Mesendoderm (in vitro differentiated cells): Measurements from ENCODE around the gene OR2L2. TPM values are rescaled to one million over a fixed set of nuclear protein-coding genes. Genes with fewer than 3 reads are reported as not detected.

Experiments used
- DNase-seq: peaks from one replicate; pipeline ENCODE4 v3.0.0; 2013
- H2AK5ac ChIP-seq: 2 replicates; pipeline ENCODE4 v1.6.1; 2013; ENCODE audit warnings: low read length, inconsistent platforms
- H2BK120ac ChIP-seq: 2 replicates; pipeline ENCODE4 v1.6.1; 2013; ENCODE audit warnings: low read depth, mild to moderate bottlenecking, low read length, moderate library complexity, mixed read lengths
- H2BK15ac ChIP-seq: replicated peaks from 2 replicates; pipeline ENCODE4 v1.6.1; 2013; ENCODE audit warnings: low read depth, mild to moderate bottlenecking, moderate library complexity
- H2BK5ac ChIP-seq: 2 replicates; pipeline ENCODE4 v1.6.1; 2013; ENCODE audit warnings: low read length, inconsistent platforms
- H3K18ac ChIP-seq: 2 replicates; pipeline ENCODE4 v1.6.1; 2013; ENCODE audit warnings: mild to moderate bottlenecking, low read length, mixed read lengths
- H3K23ac ChIP-seq: one replicate; pipeline ENCODE4 v1.6.1; 2013; ENCODE audit warnings: low read length
- H3K27ac ChIP-seq: 2 replicates; pipeline ENCODE4 v1.5.1; 2013; ENCODE audit warnings: low read depth, mild to moderate bottlenecking, inconsistent platforms, low read length, moderate library complexity
- H3K27me3 ChIP-seq: 2 replicates; pipeline ENCODE4 v1.6.1; 2013; ENCODE audit warnings: low read length, control low read depth, mild to moderate bottlenecking, inconsistent platforms; ENCODE audit not compliant: insufficient read depth, poor library complexity
- H3K36me3 ChIP-seq: 2 replicates; pipeline ENCODE4 v1.6.1; 2013; ENCODE audit warnings: low read length, inconsistent platforms; ENCODE audit not compliant: control insufficient read depth, insufficient read depth
- H3K4ac ChIP-seq: one replicate; pipeline ENCODE4 v1.6.1; 2013; ENCODE audit warnings: low read depth, mild to moderate bottlenecking, low read length, moderate library complexity
- H3K4me1 ChIP-seq: 2 replicates; pipeline ENCODE4 v1.6.1; 2013; ENCODE audit warnings: low read depth, low read length, inconsistent platforms; ENCODE audit not compliant: control insufficient read depth
- H3K4me2 ChIP-seq: 2 replicates; pipeline ENCODE4 v1.6.1; 2013; ENCODE audit warnings: low read length
- H3K4me3 ChIP-seq: 2 replicates; pipeline ENCODE4 v1.5.1; 2013; ENCODE audit warnings: mild to moderate bottlenecking, low read length
- H3K56ac ChIP-seq: one replicate; pipeline ENCODE4 v1.6.1; 2013; ENCODE audit warnings: low read length
- H3K79me1 ChIP-seq: 2 replicates; pipeline ENCODE4 v1.6.1; 2013; ENCODE audit warnings: low read length, inconsistent platforms
- H3K79me2 ChIP-seq: 2 replicates; pipeline ENCODE4 v1.6.1; 2013; ENCODE audit warnings: mild to moderate bottlenecking, low read length; ENCODE audit not compliant: control insufficient read depth, insufficient read depth
- H3K9ac ChIP-seq: 2 replicates; pipeline ENCODE4 v1.6.1; 2013; ENCODE audit warnings: low read length, inconsistent platforms
- H4K5ac ChIP-seq: one replicate; pipeline ENCODE4 v1.6.1; 2013; ENCODE audit warnings: low read length
- H4K8ac ChIP-seq: one replicate; pipeline ENCODE4 v1.6.1; 2013; ENCODE audit warnings: low read depth, mild to moderate bottlenecking, control low read depth, low read length, moderate library complexity
- WGBS: extraction: QIAGEN DNeasy Blood & Tissue Kit; methylation state at CpG from one replicate; pipeline ENCODE4 v1.1.7; 2013; ENCODE audit warnings: low lambda C conversion rate, missing lambda C conversion rate; ENCODE audit not compliant: insufficient coverage; ENCODE audit errors: extremely low coverage; 5-methylcytosine and 5-hydroxymethylcytosine counted together
- polyA plus RNA-seq, 2 experiments: library from polyadenylated mRNA; stranded (reverse); fragments of 200-250 nt; gene quantifications; one replicate each; pipeline ENCODE4 v1.2.3, GENCODE V29; 2013

OR2L2 gene
- 0.01 TPM for polyA plus RNA-seq (2013, experiment 1 of 2)
- not detected for polyA plus RNA-seq (2013, experiment 2 of 2)

- H2BK5ac ChIP-seq = no peak within 1 kb of the TSS
- DNase-seq = no peak
- H3K23ac ChIP-seq = no peak within 1 kb of the TSS
- H2AK5ac ChIP-seq = no peak within 1 kb of the TSS
- WGBS = no CpG with 5 or more reads among the region's 2 CpGs
- H2BK120ac ChIP-seq = no peak within 1 kb of the TSS
- H3K4ac ChIP-seq = no peak within 1 kb of the TSS
- no peak within 1 kb of the TSS for H3K27ac ChIP-seq
- H3K56ac ChIP-seq = no peak within 1 kb of the TSS
- no peak within 1 kb of the TSS for H4K5ac ChIP-seq
- no peak within 1 kb of the TSS for H4K8ac ChIP-seq
- no peak within 1 kb of the TSS for H3K9ac ChIP-seq
- no peaks in the 10 kb centered on the region for H3K79me2 ChIP-seq
- H3K18ac ChIP-seq = no peak within 1 kb of the TSS
- no peak within 1 kb of the TSS for H2BK15ac ChIP-seq
- H3K4me3 ChIP-seq = no peak within 1 kb of the TSS
- no peaks in the 10 kb centered on the region for H3K36me3 ChIP-seq
- no peak within 1 kb of the TSS for H3K4me2 ChIP-seq
- H3K4me1 ChIP-seq = no peaks in the 10 kb centered on the region
- H3K79me1 ChIP-seq = no peaks in the 10 kb centered on the region
- H3K27me3 ChIP-seq = no peaks in the 10 kb centered on the region
Measured at GRCh38 chr1:248029770-248030169, at the start of gene OR2L2. Gene OR2L2 (plus strand): TSS chr1:248030070. CDS start chr1:248038268, 8,198 bp downstream.

- Histone ChIP-seq H2BK15ac (no peak overlapping the region), H3K36me3 (no peaks in the 10 kb centered on the region), H3K27me3 (no peaks in the 10 kb centered on the region), H3K27ac (no peak overlapping the region), H2BK5ac (no peak overlapping the region), H3K23ac (no peak overlapping the region), H3K4me1 (no peaks in the 10 kb centered on the region), H3K4me3 (no peak overlapping the region), H4K8ac (no peak overlapping the region), H3K18ac (no peak overlapping the region), H3K4ac (no peak overlapping the region), H3K79me1 (no peaks in the 10 kb centered on the region), H2BK120ac (no peak overlapping the region), H4K5ac (no peak overlapping the region), H2AK5ac (no peak overlapping the region), H3K56ac (no peak overlapping the region), H3K79me2 (no peaks in the 10 kb centered on the region), H3K9ac (no peak overlapping the region), H3K4me2 (no peak overlapping the region)
- no peak for DNase-seq
- WGBS = no CpG with 5 or more reads among the region's 2 CpGs
Measured at GRCh38 chr1:247992986-247993385, 36.9 kb upstream of the OR2L2 start.

GRCh38 chr1:247998811-247999210 is 31.1 kb upstream of the OR2L2 start:
- Histone ChIP-seq H3K4me3 (no peak overlapping the region), H3K27ac (no peak overlapping the region), H3K4me2 (no peak overlapping the region), H3K18ac (no peak overlapping the region), H3K4me1 (no peaks in the 10 kb centered on the region), H3K79me1 (no peaks in the 10 kb centered on the region), H2BK120ac (no peak overlapping the region), H3K23ac (no peak overlapping the region), H3K79me2 (no peaks in the 10 kb centered on the region), H3K27me3 (no peaks in the 10 kb centered on the region), H2AK5ac (no peak overlapping the region), H2BK5ac (no peak overlapping the region), H4K8ac (no peak overlapping the region), H3K4ac (no peak overlapping the region), H3K9ac (no peak overlapping the region), H3K36me3 (no peaks in the 10 kb centered on the region), H3K56ac (no peak overlapping the region), H2BK15ac (no peak overlapping the region), H4K5ac (no peak overlapping the region)
- no peak for DNase-seq
- no CpG with 5 or more reads among the region's 2 CpGs for WGBS

- Histone ChIP-seq H3K4ac (no peak overlapping the region), H3K27me3 (no peaks in the 10 kb centered on the region), H3K23ac (no peak overlapping the region), H4K8ac (no peak overlapping the region), H3K18ac (no peak overlapping the region), H3K27ac (no peak overlapping the region), H3K4me1 (no peaks in the 10 kb centered on the region), H3K4me2 (no peak overlapping the region), H2BK120ac (no peak overlapping the region), H3K9ac (no peak overlapping the region), H3K36me3 (no peaks in the 10 kb centered on the region), H3K79me2 (no peaks in the 10 kb centered on the region), H2AK5ac (no peak overlapping the region), H2BK15ac (no peak overlapping the region), H3K79me1 (no peaks in the 10 kb centered on the region), H4K5ac (no peak overlapping the region), H2BK5ac (no peak overlapping the region), H3K4me3 (no peak overlapping the region), H3K56ac (no peak overlapping the region)
- WGBS = no CpG with 5 or more reads among the region's 1 CpG
- DNase-seq = no peak
Measured at GRCh38 chr1:248000169-248000568, 29.7 kb upstream of the OR2L2 start.

- Histone ChIP-seq H2BK5ac (no peak overlapping the region), H3K56ac (no peak overlapping the region), H3K79me1 (no peaks in the 10 kb centered on the region), H3K27me3 (no peaks in the 10 kb centered on the region), H3K4me1 (no peaks in the 10 kb centered on the region), H2BK120ac (no peak overlapping the region), H2BK15ac (no peak overlapping the region), H4K8ac (no peak overlapping the region), H3K23ac (no peak overlapping the region), H3K18ac (no peak overlapping the region), H3K9ac (no peak overlapping the region), H3K4ac (no peak overlapping the region), H2AK5ac (no peak overlapping the region), H4K5ac (no peak overlapping the region), H3K27ac (no peak overlapping the region), H3K36me3 (no peaks in the 10 kb centered on the region), H3K79me2 (no peaks in the 10 kb centered on the region), H3K4me3 (no peak overlapping the region), H3K4me2 (no peak overlapping the region)
- WGBS = no CpG with 5 or more reads among the region's 1 CpG
- no peak for DNase-seq
Measured at GRCh38 chr1:248007778-248008177, 22.1 kb upstream of the OR2L2 start.

GRCh38 chr1:248009681-248010080 is 20.2 kb upstream of the OR2L2 start:
- Histone ChIP-seq H2AK5ac (no peak overlapping the region), H3K27me3 (no peaks in the 10 kb centered on the region), H3K4me2 (no peak overlapping the region), H2BK15ac (no peak overlapping the region), H3K4ac (no peak overlapping the region), H4K5ac (no peak overlapping the region), H3K56ac (no peak overlapping the region), H4K8ac (no peak overlapping the region), H2BK5ac (no peak overlapping the region), H3K27ac (no peak overlapping the region), H3K4me1 (no peaks in the 10 kb centered on the region), H3K36me3 (no peaks in the 10 kb centered on the region), H3K9ac (no peak overlapping the region), H3K4me3 (no peak overlapping the region), H2BK120ac (no peak overlapping the region), H3K23ac (no peak overlapping the region), H3K79me1 (no peaks in the 10 kb centered on the region), H3K18ac (no peak overlapping the region), H3K79me2 (no peaks in the 10 kb centered on the region)
- no CpG with 5 or more reads among the region's 3 CpGs for WGBS
- no peak for DNase-seq
